HL-60 (cell line): ENCODE results near the gene CHTF8.

Experiments used
- DNase-seq, 2 experiments: peaks; one replicate each; pipeline ENCODE4 v3.0.0-alpha.2; 2010 to 2020; ENCODE audit warnings: low read depth in 1 of 2, low spot score in 1 of 2
- H3K27ac ChIP-seq: fragments of 250-450 bp; sonication (Bioruptor Pico); replicated peaks from 2 replicates; pipeline ENCODE4 v1.5.1; 2020; ENCODE audit warnings: mild to moderate bottlenecking, moderate library complexity
- H3K27me3 ChIP-seq: fragments of 250-450 bp; sonication (Bioruptor Pico); 2 replicates; pipeline ENCODE4 v1.5.1; 2021; ENCODE audit warnings: mild to moderate bottlenecking, moderate library complexity; ENCODE audit not compliant: insufficient read depth, poor library complexity, severe bottlenecking
- H3K4me3 ChIP-seq: replicated peaks from 2 replicates; pipeline ENCODE4 v1.5.1; 2011; ENCODE audit warnings: mild to moderate bottlenecking, control low read depth, low read length; ENCODE audit not compliant: insufficient read depth
- CTCF ChIP-seq: IDR thresholded peaks from one replicate; pipeline ENCODE4 v1.5.1; 2011; ENCODE audit warnings: low read length, control low read depth, inconsistent platforms; ENCODE audit not compliant: insufficient read depth
- GABPA ChIP-seq: IDR thresholded peaks from 2 replicates; pipeline ENCODE4 v1.6.1; 2012; ENCODE audit warnings: low read depth
- POLR2AphosphoS5 ChIP-seq: IDR thresholded peaks from 2 replicates; pipeline ENCODE4 v1.6.1; 2012; ENCODE audit warnings: low read depth
- REST ChIP-seq: IDR thresholded peaks from 2 replicates; pipeline ENCODE4 v1.6.1; 2012; ENCODE audit warnings: low read depth; ENCODE audit not compliant: insufficient replicate concordance
- SPI1 ChIP-seq: IDR thresholded peaks from 2 replicates; pipeline ENCODE4 v1.6.1; 2012; ENCODE audit warnings: low read depth, mild to moderate bottlenecking, borderline replicate concordance

CHTF8 gene

GRCh38 chr16:69110406-69110805, 22.0 kb downstream of the CHTF8 start:
- Histone ChIP-seq H3K27ac (no peak overlapping the region), H3K27me3 (peaks cover 6% of the 10 kb centered on the region), H3K4me3 (no peak overlapping the region)
- TF ChIP-seq REST (no peak), GABPA (no peak), CTCF (no peak), SPI1 (no peak), POLR2AphosphoS5 (no peak)
- no peak for DNase-seq

- Histone ChIP-seq H3K27ac (no peak overlapping the region), H3K4me3 (no peak overlapping the region), H3K27me3 (peaks cover 6% of the 10 kb centered on the region)
- no peak for DNase-seq
- no peak for TF ChIP-seq GABPA
- TF ChIP-seq POLR2AphosphoS5: no peak
- no peak for TF ChIP-seq REST
- TF ChIP-seq SPI1: no peak
- TF ChIP-seq CTCF: no peak
Measured at GRCh38 chr16:69109486-69110270, 22.7 kb downstream of the CHTF8 start.

GRCh38 chr16:69108905-69109252, 23.5 kb downstream of the CHTF8 start:
- no peak overlapping the region for H3K4me3 ChIP-seq
- peaks cover 6% of the 10 kb centered on the region for H3K27me3 ChIP-seq
- TF ChIP-seq CTCF: no peak
- TF ChIP-seq REST: no peak
- TF ChIP-seq SPI1: no peak
- TF ChIP-seq GABPA: no peak
- no peak for TF ChIP-seq POLR2AphosphoS5
- no peak for DNase-seq
- no peak overlapping the region for H3K27ac ChIP-seq
